SKM-1 treated with dmso at 0.1 percent for 144 hours (cell line): Measurements from ENCODE around the gene EXOC3L4.
"Not testable (repeated sequence)": the region's sequence is repeated elsewhere in the genome, so short reads cannot be mapped to it uniquely, and the experiment has no call there.

Experiments
- DNase-seq: peaks from one replicate; lab custom pipeline; 2025; ENCODE audit not compliant: unreplicated experiment; lab: John Stamatoyannopoulos, UW

EXOC3L4 gene

DNA sequence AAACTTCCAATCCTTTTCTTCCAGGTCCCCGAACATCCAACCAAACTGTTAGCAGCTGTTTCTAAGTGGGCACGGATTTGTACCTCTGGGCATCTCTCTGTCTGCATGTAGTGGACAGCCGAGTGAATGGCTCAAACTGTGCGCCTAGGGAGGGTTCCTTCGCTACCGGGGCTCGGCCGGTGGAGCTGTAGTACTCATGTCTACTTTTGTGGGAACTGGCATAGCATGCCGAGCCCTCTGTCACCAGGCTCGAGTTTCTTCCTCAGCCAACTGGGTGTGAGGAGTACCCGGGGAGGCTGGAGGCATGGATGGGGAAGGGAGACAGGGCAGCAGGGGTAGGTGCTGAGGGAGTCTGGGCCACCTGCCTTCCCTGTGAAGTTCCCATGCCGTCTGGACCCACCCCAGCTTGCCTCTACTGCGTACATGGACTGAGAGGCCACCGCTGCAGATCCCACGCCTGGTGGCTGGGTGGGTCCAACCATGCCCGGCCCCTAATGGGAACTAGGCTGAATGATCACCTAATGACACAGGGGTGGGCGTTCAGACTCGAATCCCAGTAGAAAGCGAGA is 51.7 kb downstream of the EXOC3L4 start:
- DNase-seq: no peak

GRCh38 chr14:103149351-103150237 is 55.1 kb downstream of the EXOC3L4 start:
- no peak for DNase-seq

DNA sequence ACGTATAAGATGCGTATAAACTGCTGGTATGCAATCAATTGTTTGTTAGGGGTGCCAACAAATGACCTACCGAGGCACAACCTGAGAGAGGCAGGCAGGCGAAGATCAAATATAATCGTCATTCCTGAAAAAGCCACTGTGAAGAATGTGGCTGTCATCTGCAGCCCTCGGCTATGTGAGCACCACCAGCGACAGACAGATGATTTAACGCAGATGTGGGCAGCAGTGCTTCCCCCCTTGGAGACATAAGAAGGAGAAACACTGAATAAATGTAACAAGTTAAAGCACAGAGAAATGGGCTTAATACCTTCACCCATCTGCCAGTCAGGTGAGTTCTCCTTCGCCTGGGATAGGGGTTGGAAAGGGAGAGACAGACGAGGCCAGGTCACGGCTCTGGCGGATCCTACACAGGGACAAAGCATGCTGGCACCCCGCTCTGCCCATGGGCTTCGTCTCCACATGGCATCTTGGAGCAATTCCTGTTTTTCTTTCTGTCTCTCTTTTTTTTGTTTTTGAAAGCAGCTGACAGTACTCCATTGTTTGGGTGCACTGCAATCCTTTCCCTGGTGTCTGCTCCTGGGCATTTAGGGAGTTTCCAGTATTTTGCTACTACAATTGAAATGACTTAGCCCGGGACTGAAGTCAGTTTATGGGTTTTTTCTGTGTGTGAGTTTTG is 56.9 kb downstream of the EXOC3L4 start:
- no peak for DNase-seq

DNA sequence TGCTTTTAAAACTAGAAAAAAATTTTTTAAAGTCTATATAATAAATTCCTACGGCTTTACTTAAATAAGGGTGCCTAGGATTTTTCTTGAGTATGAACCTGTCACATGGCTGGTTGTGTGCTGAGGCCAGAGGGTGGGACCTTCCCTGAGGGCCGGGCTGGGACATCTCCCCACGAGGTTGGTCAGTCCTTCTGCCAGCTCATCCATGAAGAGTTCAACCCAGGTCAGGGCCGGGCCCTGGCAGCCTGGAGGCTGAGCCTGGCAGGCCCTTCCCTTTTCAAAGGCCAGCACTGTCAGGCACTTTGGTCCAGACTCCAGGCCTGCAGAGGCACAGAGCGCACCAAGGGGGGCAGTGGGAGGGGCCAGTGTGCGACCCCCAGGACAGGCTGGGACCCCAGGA is 60.5 kb downstream of the EXOC3L4 start:
- peak; percentile 19 for DNase-seq

- DNase-seq: not testable (repeated sequence)
Measured at GRCh38 chr14:103155416-103155815, 60.9 kb downstream of the EXOC3L4 start.

- DNase-seq: no peak
Measured at GRCh38 chr14:103155826-103156394, 61.4 kb downstream of the EXOC3L4 start.

- no peak for DNase-seq
Measured at GRCh38 chr14:103156651-103157378, 62.3 kb downstream of the EXOC3L4 start.

GRCh38 chr14:103157969-103158368 is 63.4 kb downstream of the EXOC3L4 start:
- DNase-seq: no peak

- no peak for DNase-seq
Measured at GRCh38 chr14:103158688-103159087, 64.2 kb downstream of the EXOC3L4 start.
